SK-N-SH (cell line): Measurements from ENCODE around the gene TMEM95. TPM values are rescaled to one million over a fixed set of nuclear protein-coding genes. Genes with fewer than 3 reads are reported as not detected.

Experiments
- CTCF ChIA-PET: fragments of 300-600, 350-600 bp; formaldehyde crosslinking; extraction: SDS; loops from one replicate; lab custom pipeline; 2021; lab: Yijun Ruan, JAX
- POLR2A ChIA-PET: fragments of 350-600 bp; sonication (Branson Sonifier 250); formaldehyde crosslinking; extraction: SDS; loops from one replicate; lab custom pipeline; 2020; ENCODE audit warnings: antibody characterized with exemption, inconsistent platforms; lab: Yijun Ruan, JAX
- DNase-seq: peaks from one replicate; pipeline ENCODE4 v3.0.0; 2012
- H2AFZ ChIP-seq: fragments of 200-600 bp; sonication (generic); 2 replicates; pipeline ENCODE4 v1.8.1; 2016; ENCODE audit warnings: antibody characterized with exemption, mild to moderate bottlenecking, low read depth
- H3F3A ChIP-seq: fragments of 200-600 bp; sonication (generic); replicated peaks from 2 replicates; pipeline ENCODE3; 2016; ENCODE audit warnings: antibody characterized with exemption, mild to moderate bottlenecking; ENCODE audit not compliant: insufficient read depth
- H3K27ac ChIP-seq, 2 experiments: fragments of 200-500 bp in 1 of 2; fragments of 200-600 bp in 1 of 2; sonication (Bioruptor generic) in 1 of 2; sonication (generic), shearing (Covaris generic) in 1 of 2; 2 replicates each; pipeline versions ENCODE4 v1.5.1 to v1.6.1; 2014 to 2016; ENCODE audit warnings: low read depth in 2 of 2, inconsistent platforms in 1 of 2, low read length in 1 of 2, mild to moderate bottlenecking in 1 of 2, mixed read lengths in 1 of 2
- H3K27me3 ChIP-seq: fragments of 200-600 bp; sonication (generic), shearing (Covaris generic); 2 replicates; pipeline ENCODE4 v1.6.1; 2016; ENCODE audit warnings: mixed run types; ENCODE audit not compliant: insufficient read depth
- H3K36me3 ChIP-seq, 2 experiments: fragments of 200-500 bp in 1 of 2; fragments of 200-600 bp in 1 of 2; sonication (Bioruptor generic) in 1 of 2; sonication (generic) in 1 of 2; replicated peaks in 1 of 2; 2 replicates each; pipeline versions ENCODE3 to v1.5.1; 2014 to 2016; ENCODE audit warnings: low read length in 1 of 2, mild to moderate bottlenecking in 1 of 2; ENCODE audit not compliant: insufficient read depth in 2 of 2, control insufficient read depth in 1 of 2
- H3K4me1 ChIP-seq, 2 experiments: fragments of 200-500 bp in 1 of 2; fragments of 200-600 bp in 1 of 2; sonication (Bioruptor generic) in 1 of 2; sonication (generic), shearing (Covaris generic) in 1 of 2; 2 replicates each; pipeline versions ENCODE4 v1.5.1 to v1.6.1; 2014 to 2016; ENCODE audit warnings: low read depth in 1 of 2, low read length in 1 of 2, mixed run types in 1 of 2; ENCODE audit not compliant: insufficient read depth in 2 of 2, control insufficient read depth in 1 of 2
- H3K4me2 ChIP-seq: fragments of 200-600 bp; sonication (generic), shearing (Covaris generic); 2 replicates; pipeline ENCODE4 v1.6.1; 2017; ENCODE audit warnings: mixed run types
- H3K4me3 ChIP-seq, 2 experiments: fragments of 200-500 bp in 1 of 2; fragments of 200-600 bp in 1 of 2; sonication (Bioruptor generic) in 1 of 2; sonication (generic), shearing (Covaris generic) in 1 of 2; 2 replicates each; pipeline versions ENCODE4 v1.5.1 to v1.8.1; 2014 to 2016; ENCODE audit warnings: low read depth in 2 of 2, inconsistent platforms in 1 of 2, low read length in 1 of 2, mild to moderate bottlenecking in 1 of 2, mixed read lengths in 1 of 2, moderate library complexity in 1 of 2
- H3K79me2 ChIP-seq: fragments of 200-600 bp; sonication (generic); 2 replicates; pipeline ENCODE4 v1.8.1; 2017; ENCODE audit warnings: mild to moderate bottlenecking; ENCODE audit not compliant: insufficient read depth
- H3K9ac ChIP-seq: fragments of 200-600 bp; sonication (generic); 2 replicates; pipeline ENCODE4 v1.6.1; 2017; ENCODE audit warnings: mixed run types
- H3K9me2 ChIP-seq: fragments of 200-600 bp; sonication (generic); 2 replicates; pipeline ENCODE4 v1.6.1; 2017; ENCODE audit warnings: mixed run types
- H3K9me3 ChIP-seq: fragments of 200-600 bp; sonication (generic); 2 replicates; pipeline ENCODE4 v1.6.1; 2017; ENCODE audit warnings: mixed run types, mild to moderate bottlenecking, moderate library complexity
- H4K20me1 ChIP-seq: fragments of 200-600 bp; sonication (generic); 2 replicates; pipeline ENCODE4 v1.6.1; 2017; ENCODE audit warnings: mild to moderate bottlenecking, mixed run types; ENCODE audit not compliant: insufficient read depth
- CHD2 ChIP-seq: fragments of 150-350 bp; IDR thresholded peaks from 2 replicates; pipeline ENCODE4 v1.6.1; 2018; ENCODE audit warnings: low read length; ENCODE audit not compliant: partially characterized antibody
- FOXJ3 ChIP-seq: sonication (generic); formaldehyde crosslinking; IDR thresholded peaks from 2 replicates; pipeline ENCODE4 v1.5.1; 2020; ENCODE audit warnings: mild to moderate bottlenecking, missing genetic modification reagents
- GATA2 ChIP-seq: sonication (generic); formaldehyde crosslinking; IDR thresholded peaks from 2 replicates; pipeline ENCODE4 v1.5.0; 2020; ENCODE audit warnings: mild to moderate bottlenecking, missing genetic modification reagents
- IRF3 ChIP-seq: fragments of 150-350 bp; IDR thresholded peaks from 2 replicates; pipeline ENCODE4 v1.6.1; 2016; ENCODE audit warnings: mild to moderate bottlenecking, low read depth, low read length
- MAX ChIP-seq: IDR thresholded peaks from 2 replicates; pipeline ENCODE4 v1.4.0; 2012; ENCODE audit warnings: low read depth
- MEF2A ChIP-seq: IDR thresholded peaks from 2 replicates; pipeline ENCODE4 v1.4.0; 2012; ENCODE audit warnings: low read depth, borderline replicate concordance
- PBX3 ChIP-seq: IDR thresholded peaks from 2 replicates; pipeline ENCODE4; 2012
- POLR2AphosphoS5 ChIP-seq: IDR thresholded peaks from 2 replicates; pipeline ENCODE4 v1.6.1; 2012; ENCODE audit warnings: low read depth, low read length
- RAD21 ChIP-seq: IDR thresholded peaks from 2 replicates; pipeline ENCODE4 v1.6.1; 2012; ENCODE audit warnings: mild to moderate bottlenecking, low read length
- RFX5 ChIP-seq: IDR thresholded peaks from 2 replicates; pipeline ENCODE4 v1.6.1; 2012; ENCODE audit warnings: mild to moderate bottlenecking, improper control_type of control experiment, low read length
- RXRA ChIP-seq: IDR thresholded peaks from 2 replicates; pipeline ENCODE4 v1.4.0; 2012; ENCODE audit warnings: low read depth, mild to moderate bottlenecking, borderline replicate concordance
- TAF1 ChIP-seq: IDR thresholded peaks from 2 replicates; pipeline ENCODE4 v1.6.1; 2012; ENCODE audit warnings: low read depth, mild to moderate bottlenecking, low read length, moderate library complexity, borderline replicate concordance
- TCF12 ChIP-seq: IDR thresholded peaks from 2 replicates; pipeline ENCODE4 v1.4.0; 2012
- USF1 ChIP-seq: IDR thresholded peaks from 2 replicates; pipeline ENCODE4 v1.4.0; 2012; ENCODE audit warnings: low read depth, borderline replicate concordance
- YY1 ChIP-seq: IDR thresholded peaks from 2 replicates; pipeline ENCODE4 v1.4.0; 2012; ENCODE audit warnings: low read depth, mild to moderate bottlenecking
- ZBTB33 ChIP-seq: IDR thresholded peaks from 2 replicates; pipeline ENCODE4 v1.4.0; 2012; ENCODE audit warnings: low read depth, borderline replicate concordance
- WGBS: methylation state at CpG from one replicate; pipeline ENCODE4 v1.1.6; 2017; ENCODE audit warnings: low lambda C conversion rate; 5-methylcytosine and 5-hydroxymethylcytosine counted together
- polyA plus RNA-seq, 3 experiments: library from polyadenylated mRNA; depleted of rRNA; stranded (reverse); fragments of >200 nt; gene quantifications; 2 replicates each; pipeline ENCODE4 v1.2.3, GENCODE V29; 2012

The TMEM95 gene
- polyA plus RNA-seq, 1 of the 3 experiments (the other 2 are of a cell fraction): not detected

- no peaks in the 10 kb centered on the region for H3K9me2 ChIP-seq
- no peak for TF ChIP-seq FOXJ3 (CRISPR knock-in tag)
- no peak for TF ChIP-seq POLR2AphosphoS5
- TF ChIP-seq TCF12: no peak
- no peak for TF ChIP-seq MEF2A
- TF ChIP-seq CHD2: no peak
- no peak for TF ChIP-seq RFX5
- TF ChIP-seq USF1: no peak
- TF ChIP-seq MAX: no peak
- TF ChIP-seq RXRA: no peak
- no peak for TF ChIP-seq TAF1
- TF ChIP-seq IRF3: no peak
- no peak for TF ChIP-seq ZBTB33
- no peak for TF ChIP-seq PBX3
- no peak for TF ChIP-seq GATA2 (CRISPR knock-in tag)
- no peak for TF ChIP-seq RAD21
- no peak for TF ChIP-seq YY1
- no peaks in the 10 kb centered on the region for H3K9me3 ChIP-seq
- H3K4me1 ChIP-seq: peaks cover 10 to 30% of the 10 kb centered on the region in 2 experiments; a peak in 3 of 4 replicates
- H2AFZ ChIP-seq: no peak overlapping the region
- H3K36me3 ChIP-seq: peaks cover 30 to 51% of the 10 kb centered on the region in 2 experiments
- peaks cover 24% of the 10 kb centered on the region for H3K79me2 ChIP-seq
- ChIA-PET CTCF (interaction anchor here (0.7 to 2.9 kb wide), 4 partner anchors 7 to 271 kb away, joined by 3 to 12 read pairs (median 6); no protein-coding TSS in a partner anchor), POLR2A (interaction anchor here (0.8 kb wide), 1 partner anchor 34 kb away, joined by 3 read pairs; no protein-coding TSS in a partner anchor)
- no peak overlapping the region for H3K4me2 ChIP-seq
- H4K20me1 ChIP-seq: peaks cover 23% of the 10 kb centered on the region
- no peak overlapping the region for H3K9ac ChIP-seq
- H3K27ac ChIP-seq: no peak overlapping the region
- peaks cover 29% of the 10 kb centered on the region for H3F3A ChIP-seq
- 91% methylated on average over 15 of the region's 16 CpGs for WGBS
- H3K27me3 ChIP-seq: no peaks in the 10 kb centered on the region
- H3K4me3 ChIP-seq: no peak overlapping the region
- peak; percentile 9 for DNase-seq
Observed at GRCh38 chr17:7317161-7317803, 37.7 kb upstream of the TMEM95 start.
